Stimulated activated naive CD8-positive, alpha-beta T cell treated with anti-CD3 and anti-CD28 coated beads, Interleukin-15, Interleukin-2, amounts not matched to agents 100 ng/mL and 50 ng/mL, for 24 hours (primary cell): ENCODE data around the gene INTS1.

Experiments
- H3K27ac Mint-ChIP-seq: one replicate; pipeline ENCODE4 v1.8.0; 2021; ENCODE audit warnings: mild to moderate bottlenecking, mixed read lengths
- H3K27me3 Mint-ChIP-seq: one replicate; pipeline ENCODE4 v1.8.0; 2021; ENCODE audit warnings: mixed read lengths
- H3K36me3 Mint-ChIP-seq: one replicate; pipeline ENCODE4 v1.8.0; 2021; ENCODE audit warnings: low read depth, mixed read lengths
- H3K4me1 Mint-ChIP-seq: one replicate; pipeline ENCODE4 v1.8.0; 2021; ENCODE audit warnings: low read depth, mixed read lengths
- H3K4me3 Mint-ChIP-seq: one replicate; pipeline ENCODE4 v1.8.0; 2021; ENCODE audit warnings: mild to moderate bottlenecking, mixed read lengths
- H3K9me3 Mint-ChIP-seq: one replicate; pipeline ENCODE4 v1.8.0; 2021; ENCODE audit warnings: mixed read lengths

The INTS1 gene

DNA sequence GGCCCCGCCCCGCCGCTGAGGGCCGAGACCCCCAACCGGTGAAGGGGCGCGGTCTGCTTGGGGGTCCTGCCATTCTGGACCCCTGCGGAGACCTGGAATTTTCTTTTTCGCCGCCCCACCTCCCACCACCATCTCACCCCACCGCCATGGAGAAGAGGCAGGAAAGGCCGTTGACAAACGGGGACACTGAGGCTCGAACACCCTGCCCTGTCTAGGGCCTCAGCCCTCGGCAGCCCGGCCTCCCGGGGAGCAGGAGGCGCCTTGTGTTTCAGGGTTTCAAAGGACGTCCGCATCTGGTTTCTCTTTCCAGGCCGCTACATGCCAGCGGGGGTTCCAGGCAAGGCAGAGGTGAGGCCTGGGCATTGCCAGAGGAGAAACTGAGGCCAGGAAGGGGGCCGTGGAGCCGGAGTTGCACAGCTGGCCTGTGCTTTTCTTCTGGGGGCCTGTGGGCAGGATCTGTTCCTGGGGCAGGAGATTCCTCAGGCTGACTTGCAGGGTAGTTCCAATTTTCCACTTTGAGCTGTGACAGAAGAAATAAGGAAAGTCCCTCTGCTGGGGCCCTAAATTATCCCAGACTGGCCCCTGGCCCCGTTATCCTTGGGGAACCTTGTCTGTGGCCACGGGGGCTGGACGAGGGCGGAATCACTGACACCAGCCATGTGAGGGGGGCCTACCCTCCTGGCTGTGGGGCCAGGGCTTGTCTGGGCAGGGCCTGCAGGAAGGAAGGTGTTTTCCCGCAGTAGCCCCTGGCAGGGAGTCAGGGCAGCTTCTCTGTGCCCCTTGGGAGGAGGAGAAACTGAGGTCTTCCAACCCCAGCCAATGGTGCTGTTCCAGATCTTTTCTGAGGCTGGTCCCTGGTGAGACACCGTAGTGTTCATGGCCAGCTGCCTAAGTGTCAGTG is 44.0 kb downstream of the INTS1 start:
- no peaks in the 10 kb centered on the region for H3K9me3 Mint-ChIP-seq
- peaks cover 7% of the 10 kb centered on the region for H3K4me1 Mint-ChIP-seq
- H3K27ac Mint-ChIP-seq, result no peak overlapping the region
- no peaks in the 10 kb centered on the region for H3K27me3 Mint-ChIP-seq
- H3K4me3 Mint-ChIP-seq, result peak overlapping the region; percentile 63
- no peaks in the 10 kb centered on the region for H3K36me3 Mint-ChIP-seq

- H3K27me3 Mint-ChIP-seq, result no peaks in the 10 kb centered on the region
- no peaks in the 10 kb centered on the region for H3K36me3 Mint-ChIP-seq
- H3K9me3 Mint-ChIP-seq, result no peaks in the 10 kb centered on the region
- peak overlapping the region; percentile 68 for H3K4me3 Mint-ChIP-seq
- H3K27ac Mint-ChIP-seq, result no peak overlapping the region
- H3K4me1 Mint-ChIP-seq, result peaks cover 7% of the 10 kb centered on the region
These were observed 44.7 kb downstream of the INTS1 start for GRCh38 chr7:1459512-1459892.

GRCh38 chr7:1458683-1459511 is 45.3 kb downstream of the INTS1 start, which contains the start of gene MICALL2:
Gene MICALL2 (minus strand): TSS chr7:1459470. CDS start chr7:1459326, 144 bp downstream.
- Mint-ChIP-seq H3K27me3 (no peaks in the 10 kb centered on the region), H3K36me3 (no peaks in the 10 kb centered on the region), H3K4me3 (peak within 1 kb of the TSS; percentile 68), H3K27ac (no peak within 1 kb of the TSS), H3K9me3 (no peaks in the 10 kb centered on the region), H3K4me1 (peaks cover 7% of the 10 kb centered on the region)

GRCh38 chr7:1457949-1458682 is 46.1 kb downstream of the INTS1 start:
- Mint-ChIP-seq H3K27me3 (no peaks in the 10 kb centered on the region), H3K9me3 (no peaks in the 10 kb centered on the region), H3K36me3 (no peaks in the 10 kb centered on the region), H3K4me3 (peak overlapping the region; percentile 43), H3K4me1 (peaks cover 7% of the 10 kb centered on the region), H3K27ac (no peak overlapping the region)

GRCh38 chr7:1457059-1457948 is 46.9 kb downstream of the INTS1 start:
- peaks cover 7% of the 10 kb centered on the region for H3K4me1 Mint-ChIP-seq
- no peak overlapping the region for H3K27ac Mint-ChIP-seq
- no peaks in the 10 kb centered on the region for H3K36me3 Mint-ChIP-seq
- H3K4me3 Mint-ChIP-seq, result peak overlapping the region; percentile 43
- no peaks in the 10 kb centered on the region for H3K27me3 Mint-ChIP-seq
- no peaks in the 10 kb centered on the region for H3K9me3 Mint-ChIP-seq

DNA sequence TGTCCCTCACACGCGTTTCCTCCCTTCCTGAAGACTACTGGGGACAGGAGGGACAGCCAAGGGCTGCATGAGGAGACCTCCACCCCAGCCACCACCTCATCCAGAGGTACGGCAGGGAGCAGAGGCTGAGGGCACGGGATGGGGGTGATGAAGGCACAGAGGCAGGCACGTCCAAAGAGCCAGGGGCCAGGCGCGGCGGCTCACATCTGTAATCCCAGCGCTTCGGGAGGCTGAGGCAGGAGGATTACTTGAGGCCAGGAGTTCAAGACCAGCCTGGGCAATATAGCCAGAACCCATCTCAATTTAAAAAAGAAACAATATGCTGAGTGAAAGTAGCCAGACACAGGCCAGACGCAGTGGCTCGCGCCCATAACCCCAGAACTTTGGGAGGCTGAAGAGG is 48.2 kb downstream of the INTS1 start:
- no peaks in the 10 kb centered on the region for H3K9me3 Mint-ChIP-seq
- H3K27ac Mint-ChIP-seq, result no peak overlapping the region
- no peak overlapping the region for H3K4me3 Mint-ChIP-seq
- H3K36me3 Mint-ChIP-seq, result no peaks in the 10 kb centered on the region
- H3K4me1 Mint-ChIP-seq, result peaks cover 7% of the 10 kb centered on the region
- no peaks in the 10 kb centered on the region for H3K27me3 Mint-ChIP-seq

DNA sequence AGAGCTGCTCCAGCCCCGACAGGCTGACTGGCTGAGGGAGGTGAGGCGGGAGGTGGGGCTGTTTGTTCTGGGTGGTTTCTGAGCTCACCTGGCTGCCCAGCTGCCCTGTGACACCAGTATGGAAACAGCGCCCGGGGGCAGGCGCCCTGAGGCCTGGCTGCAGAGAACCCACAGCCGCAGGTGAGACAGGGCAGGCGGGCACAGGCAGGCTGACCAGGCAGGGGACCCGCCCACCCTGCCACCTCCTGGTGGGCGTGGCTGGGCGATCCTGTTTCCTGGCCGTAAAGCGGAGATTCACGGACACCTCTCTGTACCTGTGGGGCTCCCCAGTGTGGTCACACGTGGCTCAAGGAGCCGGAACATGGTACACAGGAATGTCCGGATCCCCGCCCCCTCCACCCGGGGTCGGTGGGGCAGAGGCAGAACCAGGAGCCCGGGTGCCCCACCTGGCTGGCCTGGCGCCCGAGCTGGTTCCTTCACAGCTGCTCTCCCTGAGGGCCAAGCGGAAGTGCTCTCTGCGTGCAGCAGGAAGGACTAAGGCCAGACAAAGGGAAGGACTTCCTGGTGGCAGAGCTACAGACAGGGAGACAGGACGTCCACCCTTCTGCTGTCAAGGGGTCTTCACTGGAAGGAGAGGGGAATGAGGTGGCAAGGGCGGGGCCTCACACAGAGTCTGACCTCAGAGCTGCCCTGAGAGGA is 48.8 kb downstream of the INTS1 start:
- Mint-ChIP-seq H3K27me3 (no peaks in the 10 kb centered on the region), H3K4me1 (peaks cover 4% of the 10 kb centered on the region), H3K27ac (no peak overlapping the region), H3K4me3 (no peak overlapping the region), H3K9me3 (no peaks in the 10 kb centered on the region), H3K36me3 (no peaks in the 10 kb centered on the region)

DNA sequence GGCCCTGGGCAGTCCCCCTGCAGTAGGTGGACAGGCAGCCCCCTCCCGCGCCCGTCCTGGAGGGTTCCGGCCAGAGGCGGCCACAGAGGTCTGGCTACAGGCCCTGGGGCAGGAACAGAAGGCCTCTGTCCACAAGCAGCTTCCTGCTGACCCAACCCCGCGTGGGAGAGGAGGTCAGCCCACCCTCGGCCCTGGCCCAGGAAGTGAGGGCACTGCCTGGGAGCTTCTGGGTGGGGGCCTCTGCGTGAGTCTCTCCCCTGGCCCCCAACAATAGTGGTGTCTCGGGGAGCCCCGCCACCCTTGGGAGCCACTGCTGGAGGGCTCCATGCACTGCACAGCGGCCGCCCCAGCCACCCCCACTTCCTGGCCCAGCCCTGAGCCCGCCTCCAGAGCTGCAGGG is 49.6 kb downstream of the INTS1 start:
- no peaks in the 10 kb centered on the region for H3K36me3 Mint-ChIP-seq
- no peak overlapping the region for H3K27ac Mint-ChIP-seq
- no peak overlapping the region for H3K4me3 Mint-ChIP-seq
- no peaks in the 10 kb centered on the region for H3K9me3 Mint-ChIP-seq
- no peaks in the 10 kb centered on the region for H3K27me3 Mint-ChIP-seq
- peaks cover 4% of the 10 kb centered on the region for H3K4me1 Mint-ChIP-seq

- Mint-ChIP-seq H3K4me1 (no peaks in the 10 kb centered on the region), H3K36me3 (no peaks in the 10 kb centered on the region), H3K27ac (no peak overlapping the region), H3K27me3 (no peaks in the 10 kb centered on the region), H3K9me3 (no peaks in the 10 kb centered on the region), H3K4me3 (no peak overlapping the region)
These were observed 52.0 kb downstream of the INTS1 start for GRCh38 chr7:1452205-1452604.

GRCh38 chr7:1450987-1451386 is 53.2 kb downstream of the INTS1 start:
- H3K27ac Mint-ChIP-seq, result no peak overlapping the region
- H3K4me3 Mint-ChIP-seq, result no peak overlapping the region
- no peaks in the 10 kb centered on the region for H3K36me3 Mint-ChIP-seq
- no peaks in the 10 kb centered on the region for H3K4me1 Mint-ChIP-seq
- no peaks in the 10 kb centered on the region for H3K9me3 Mint-ChIP-seq
- H3K27me3 Mint-ChIP-seq, result no peaks in the 10 kb centered on the region

- no peaks in the 10 kb centered on the region for H3K4me1 Mint-ChIP-seq
- H3K27ac Mint-ChIP-seq, result no peak overlapping the region
- H3K9me3 Mint-ChIP-seq, result no peaks in the 10 kb centered on the region
- no peaks in the 10 kb centered on the region for H3K36me3 Mint-ChIP-seq
- no peak overlapping the region for H3K4me3 Mint-ChIP-seq
- no peaks in the 10 kb centered on the region for H3K27me3 Mint-ChIP-seq
These were observed 53.8 kb downstream of the INTS1 start for GRCh38 chr7:1450431-1450830.

DNA sequence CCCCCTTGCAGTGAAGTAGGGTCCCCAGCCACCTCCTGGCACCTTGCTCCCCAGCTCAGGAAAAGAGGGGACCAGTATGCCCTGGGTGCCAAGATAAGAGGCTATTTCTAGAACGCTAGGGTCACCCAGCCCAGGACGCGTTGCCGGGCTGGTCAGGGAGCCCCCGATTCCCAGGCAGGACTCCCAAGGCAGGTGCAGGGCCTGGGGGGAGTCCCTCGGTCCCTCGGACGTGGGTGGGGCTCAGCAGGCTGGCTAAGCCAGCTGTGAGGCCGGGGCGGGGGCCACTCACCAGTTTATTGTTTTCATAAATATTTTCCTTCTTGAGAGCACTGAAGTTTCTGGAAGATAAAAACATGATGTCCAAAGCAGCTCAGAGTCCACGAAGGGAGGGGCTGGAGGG is 54.2 kb downstream of the INTS1 start:
- Mint-ChIP-seq H3K27ac (no peak overlapping the region), H3K4me3 (no peak overlapping the region), H3K9me3 (no peaks in the 10 kb centered on the region), H3K4me1 (no peaks in the 10 kb centered on the region), H3K36me3 (no peaks in the 10 kb centered on the region), H3K27me3 (no peaks in the 10 kb centered on the region)

GRCh38 chr7:1449501-1449900 is 54.7 kb downstream of the INTS1 start:
- no peak overlapping the region for H3K27ac Mint-ChIP-seq
- H3K4me3 Mint-ChIP-seq, result no peak overlapping the region
- H3K4me1 Mint-ChIP-seq, result no peaks in the 10 kb centered on the region
- H3K9me3 Mint-ChIP-seq, result no peaks in the 10 kb centered on the region
- no peaks in the 10 kb centered on the region for H3K36me3 Mint-ChIP-seq
- no peaks in the 10 kb centered on the region for H3K27me3 Mint-ChIP-seq
